ENCODE measurements around the gene FUCA2. TPM values are rescaled to one million over a fixed set of nuclear protein-coding genes. Genes with fewer than 3 reads are reported as not detected.
"Not testable (repeated sequence)": the region's sequence is repeated elsewhere in the genome, so short reads cannot be mapped to it uniquely, and the experiment has no call there.

FUCA2 gene
- total RNA-seq, 4 donors from 2014 or later = 29.8 to 41.8 (median 36.8) TPM

GRCh38 chr6:143490244-143490643 lies 21.3 kb downstream of the FUCA2 start:
- no peak for TF ChIP-seq CTCF (IDR thresholded peaks at IDR 0.05)
- DNase-seq (ENCODE audit: low spot score) (no peak), ATAC-seq (ENCODE audit: low FRiP score) (no peak)

GRCh38 chr6:143486752-143487151 lies 24.8 kb downstream of the FUCA2 start:
- DNase-seq (ENCODE audit: low spot score) (no peak), ATAC-seq (ENCODE audit: low FRiP score) (no peak)
- no peak for TF ChIP-seq CTCF (IDR thresholded peaks at IDR 0.05)

- TF ChIP-seq CTCF (IDR thresholded peaks at IDR 0.05) = no peak
- DNase-seq (ENCODE audit: low spot score) (no peak), ATAC-seq (ENCODE audit: low FRiP score) (no peak)
Observed at GRCh38 chr6:143485967-143486366, 25.6 kb downstream of the FUCA2 start.

GRCh38 chr6:143482593-143482992 lies 28.9 kb downstream of the FUCA2 start:
- DNase-seq (ENCODE audit: low spot score) (no peak), ATAC-seq (ENCODE audit: low FRiP score) (no peak)
- no peak for TF ChIP-seq CTCF (IDR thresholded peaks at IDR 0.05)

- ATAC-seq (ENCODE audit: low FRiP score) (no peak), DNase-seq (ENCODE audit: low spot score) (no peak)
- no peak for TF ChIP-seq CTCF (IDR thresholded peaks at IDR 0.05)
Observed at GRCh38 chr6:143478479-143479062, 32.9 kb downstream of the FUCA2 start.

GRCh38 chr6:143476545-143476944 lies 35.0 kb downstream of the FUCA2 start:
- TF ChIP-seq CTCF (IDR thresholded peaks at IDR 0.05) = no peak
- ATAC-seq (ENCODE audit: low FRiP score) (no peak), DNase-seq (ENCODE audit: low spot score) (no peak)

- ATAC-seq (ENCODE audit: low FRiP score) = no peak
- no peak for DNase-seq (ENCODE audit: low spot score)
- TF ChIP-seq CTCF (IDR thresholded peaks at IDR 0.05) = no peak
Observed at GRCh38 chr6:143471822-143472221, 39.7 kb downstream of the FUCA2 start.

- not testable (repeated sequence) for DNase-seq (ENCODE audit: low spot score); ATAC-seq (ENCODE audit: low FRiP score)
Observed at GRCh38 chr6:143468823-143469222, 42.7 kb downstream of the FUCA2 start.

Data from omental fat pad (tissue), 4 donors.